Muscle layer of duodenum (tissue), 2 donors: Measurements from ENCODE around the gene UBAP2.

ENCODE experiments used
- H3K27ac ChIP-seq: one replicate; pipeline ENCODE4 v1.7.0; 2013; ENCODE audit warnings: mild to moderate bottlenecking, low read length
- H3K27me3 ChIP-seq: one replicate; pipeline ENCODE4 v1.7.0; 2013; ENCODE audit warnings: low read depth, mild to moderate bottlenecking, control low read depth, low read length
- H3K36me3 ChIP-seq, 2 donors: one replicate each; pipeline ENCODE4 v1.7.0; 2013; ENCODE audit warnings: low read length in 2 of 2, control low read depth in 1 of 2, mild to moderate bottlenecking in 1 of 2; ENCODE audit not compliant: insufficient read depth in 2 of 2, control insufficient read depth in 1 of 2
- H3K4me1 ChIP-seq, 2 donors: one replicate each; pipeline ENCODE4 v1.7.0; 2013; ENCODE audit warnings: low read length in 2 of 2, mild to moderate bottlenecking in 2 of 2, control low read depth in 1 of 2, moderate library complexity in 1 of 2; ENCODE audit not compliant: insufficient read depth in 2 of 2, control insufficient read depth in 1 of 2
- H3K4me3 ChIP-seq, 2 donors: one replicate each; pipeline ENCODE4 v1.7.0; 2013; ENCODE audit warnings: low read length in 2 of 2, low read depth in 1 of 2, mild to moderate bottlenecking in 1 of 2
- H3K9me3 ChIP-seq, 2 donors: one replicate each; pipeline ENCODE4 v1.7.0; 2013; ENCODE audit warnings: low read length in 2 of 2, control low read depth in 1 of 2, mild to moderate bottlenecking in 1 of 2; ENCODE audit not compliant: control insufficient read depth in 1 of 2
- donor health status: healthy.

The UBAP2 gene

DNA sequence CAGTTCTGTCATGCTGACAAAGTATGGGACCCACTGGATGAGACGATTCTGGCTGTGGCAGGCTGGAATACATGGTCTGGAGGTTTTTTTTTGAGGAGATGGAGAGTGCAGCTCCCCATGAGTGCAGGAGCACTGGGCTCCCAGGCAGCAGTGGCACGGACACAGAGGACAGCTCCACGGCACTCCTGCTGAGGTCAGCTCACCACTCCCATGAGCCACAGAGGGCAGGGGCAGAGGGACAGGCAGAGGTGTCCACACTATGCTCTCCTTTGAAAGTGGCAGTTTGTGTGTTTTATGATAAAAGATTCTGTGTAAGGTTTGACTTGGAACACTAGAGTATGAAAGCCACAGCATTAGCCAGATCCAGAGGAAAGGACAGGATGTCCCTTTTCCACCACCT, 117.4 kb downstream of the UBAP2 start:
- Histone ChIP-seq H3K4me1 (peaks cover 0 to 4% of the 10 kb centered on the region in 2 donors), H3K36me3 (peaks cover 65 to 71% of the 10 kb centered on the region in 2 donors), H3K27me3 (no peaks in the 10 kb centered on the region)

DNA sequence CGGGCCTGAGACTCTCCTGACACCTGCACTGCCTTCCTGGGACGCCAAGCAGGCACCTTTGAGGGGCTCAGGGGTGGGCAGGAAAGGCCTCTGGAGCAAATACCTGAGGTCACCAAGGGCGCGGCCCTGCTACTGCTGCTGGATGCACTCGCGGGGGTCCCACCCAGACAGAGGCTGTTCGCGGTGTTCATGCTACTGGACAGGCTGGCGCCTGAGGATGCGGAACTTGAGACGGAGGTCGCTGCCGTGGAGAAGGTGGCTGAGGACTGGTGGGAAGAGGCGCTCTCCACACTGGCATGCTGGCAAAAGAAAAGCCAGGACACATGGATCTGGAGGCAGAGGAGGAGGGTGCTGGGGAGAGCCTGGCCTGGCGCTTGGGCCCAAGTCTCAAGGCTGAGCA, 121.0 kb downstream of the UBAP2 start:
- H3K27me3 ChIP-seq = no peaks in the 10 kb centered on the region
- H3K9me3 ChIP-seq = no peaks in the 10 kb centered on the region
- H3K27ac ChIP-seq = no peak overlapping the region
- no peak overlapping the region for H3K4me3 ChIP-seq
- peaks cover 0 to 15% of the 10 kb centered on the region in 2 donors for H3K4me1 ChIP-seq
- H3K36me3 ChIP-seq = peaks cover 54 to 75% of the 10 kb centered on the region in 2 donors

More for the DNA sequence above, 117.4 kb downstream of the UBAP2 start:
- Histone ChIP-seq H3K27ac (no peak overlapping the region), H3K9me3 (no peaks in the 10 kb centered on the region), H3K4me3 (no peak overlapping the region)

DNA sequence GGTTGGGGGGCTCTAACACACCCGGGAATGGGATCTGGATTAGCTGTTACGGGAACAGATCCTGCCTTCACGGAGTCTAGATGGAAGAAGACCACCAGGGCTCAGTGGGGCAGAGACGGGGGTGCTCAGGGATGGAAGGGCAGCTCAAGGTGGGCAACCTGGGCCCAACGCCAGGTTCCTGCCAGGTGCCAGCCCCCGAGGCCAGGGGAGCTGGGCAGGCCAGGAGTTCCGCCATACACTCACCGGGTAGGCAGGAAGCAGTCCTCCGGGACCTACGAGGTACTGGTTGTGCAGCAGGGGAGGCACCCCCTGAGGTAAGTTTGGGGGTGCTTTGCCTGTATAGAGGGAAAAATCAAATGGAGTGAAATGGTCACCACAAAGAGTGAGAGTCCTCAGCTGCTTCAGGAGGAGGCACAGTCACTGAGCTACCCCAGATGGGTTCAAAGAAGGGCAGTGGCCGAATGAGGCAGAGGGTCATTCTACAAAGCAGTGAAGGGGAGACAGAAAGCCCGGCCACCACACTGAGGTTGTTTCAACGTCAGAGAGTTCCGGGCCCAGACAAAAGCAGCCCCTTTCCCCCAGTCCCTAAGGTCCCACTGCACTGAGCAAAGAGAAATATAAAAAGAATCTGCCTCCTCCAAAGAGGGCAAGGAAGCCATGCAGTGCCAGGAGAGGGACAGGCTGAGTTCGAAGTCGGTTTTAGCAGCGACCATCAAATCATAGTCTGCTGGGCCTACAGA, 121.8 kb downstream of the UBAP2 start:
- H3K9me3 ChIP-seq = no peaks in the 10 kb centered on the region
- no peaks in the 10 kb centered on the region for H3K27me3 ChIP-seq
- H3K36me3 ChIP-seq = peaks cover 54 to 75% of the 10 kb centered on the region in 2 donors
- H3K4me3 ChIP-seq = no peak overlapping the region
- H3K27ac ChIP-seq = no peak overlapping the region
- peaks cover 0 to 15% of the 10 kb centered on the region in 2 donors for H3K4me1 ChIP-seq

DNA sequence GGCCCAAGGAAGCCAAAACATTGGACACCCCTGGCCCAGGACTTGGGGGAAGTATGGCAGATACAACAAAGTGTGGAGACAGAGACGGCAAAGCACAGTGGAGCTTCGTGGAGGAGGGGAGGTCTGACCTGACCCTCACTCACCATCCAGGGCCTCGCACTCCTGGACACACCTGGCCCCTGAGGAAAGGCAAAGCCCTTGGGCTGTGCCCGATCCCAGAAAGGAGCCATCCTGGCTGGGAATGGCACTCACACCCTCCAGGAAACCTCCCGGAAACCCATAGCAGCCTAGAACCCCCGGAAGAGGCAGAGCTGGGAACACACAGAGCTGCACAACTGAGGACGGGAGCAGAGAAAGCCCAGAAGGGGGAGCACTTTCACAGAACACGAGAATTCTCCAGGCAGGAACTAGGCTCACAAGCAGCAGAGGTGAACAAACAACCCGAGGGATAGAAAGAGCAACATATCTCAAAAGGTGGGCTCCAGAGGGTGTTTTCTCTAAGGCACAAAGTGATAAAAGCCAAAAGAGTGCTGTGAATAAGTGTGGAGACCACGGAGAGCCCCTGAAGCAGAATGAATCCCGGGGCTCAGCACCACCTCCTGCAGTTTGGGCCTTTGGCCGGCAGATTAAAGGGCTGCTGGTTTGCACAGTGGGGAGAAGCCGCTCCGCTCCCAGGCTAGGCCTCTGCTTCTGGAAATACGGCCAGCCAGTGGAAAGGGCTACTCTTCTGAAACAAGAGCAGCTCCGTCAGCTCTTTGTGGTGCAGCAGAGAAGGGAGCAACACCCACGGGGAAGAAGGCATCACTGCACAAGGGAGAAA, 123.5 kb downstream of the UBAP2 start:
- Histone ChIP-seq H3K36me3 (peaks cover 61 to 77% of the 10 kb centered on the region in 2 donors), H3K27me3 (no peaks in the 10 kb centered on the region), H3K9me3 (no peaks in the 10 kb centered on the region), H3K4me1 (peaks cover 0 to 15% of the 10 kb centered on the region in 2 donors), H3K4me3 (no peak overlapping the region), H3K27ac (no peak overlapping the region)

DNA sequence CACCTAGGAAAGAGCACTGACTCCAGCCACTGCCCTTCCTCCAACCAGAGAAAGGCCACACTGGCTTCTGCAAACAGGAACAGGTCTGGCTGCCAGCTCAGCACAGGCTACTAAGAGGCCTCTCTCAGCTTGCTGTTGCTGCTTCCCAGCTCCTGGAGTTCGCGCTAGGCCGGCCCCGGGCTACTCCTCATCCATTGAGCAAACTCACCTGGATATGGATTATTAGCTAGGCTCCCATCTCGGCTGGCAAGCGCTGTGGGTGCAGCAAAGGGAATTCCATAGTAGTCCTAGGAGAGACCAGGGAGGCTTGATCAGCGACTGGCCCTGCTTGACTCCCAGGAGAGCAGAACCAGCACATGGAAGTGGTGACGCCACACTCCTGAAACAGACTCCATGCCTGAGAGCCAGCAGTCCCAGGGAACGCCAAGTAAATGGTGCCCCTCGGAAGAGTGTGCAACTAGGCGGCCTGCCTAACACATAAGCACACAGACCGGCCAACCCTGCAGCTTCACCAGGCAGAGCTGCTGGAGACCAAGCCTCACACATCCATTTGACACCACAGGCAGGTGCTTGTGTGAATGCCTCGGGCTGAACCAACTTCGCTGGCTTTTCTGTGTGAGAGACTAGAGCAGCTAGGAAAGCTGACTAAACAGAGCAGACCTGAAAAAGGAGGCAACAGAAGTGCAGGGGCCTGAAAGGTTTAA, 124.5 kb downstream of the UBAP2 start:
- H3K27me3 ChIP-seq = no peaks in the 10 kb centered on the region
- peaks cover 69 to 83% of the 10 kb centered on the region in 2 donors for H3K36me3 ChIP-seq
- peaks cover 0 to 15% of the 10 kb centered on the region in 2 donors for H3K4me1 ChIP-seq
- H3K9me3 ChIP-seq = no peaks in the 10 kb centered on the region
- no peak overlapping the region for H3K4me3 ChIP-seq
- H3K27ac ChIP-seq = no peak overlapping the region

DNA sequence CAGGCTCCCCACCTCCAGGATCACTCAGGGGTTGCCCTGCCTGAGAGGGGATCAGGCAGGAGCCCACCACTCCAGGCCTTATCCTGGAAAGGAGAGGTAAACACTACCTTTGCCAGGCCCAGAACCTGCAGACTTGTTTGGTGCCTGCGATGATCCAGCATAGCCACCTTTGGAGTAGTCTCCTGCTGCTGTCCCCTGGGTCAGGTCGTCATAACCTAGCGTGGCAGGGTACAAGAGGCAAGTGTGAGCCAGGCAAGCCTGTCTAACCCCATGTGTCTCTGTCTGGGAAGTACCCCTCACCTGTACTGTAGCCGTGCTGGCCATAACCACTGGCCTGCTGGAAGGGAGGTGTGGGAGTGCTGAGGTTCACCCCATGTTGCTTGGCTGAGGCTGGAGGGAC, 125.6 kb downstream of the UBAP2 start:
- Histone ChIP-seq H3K27me3 (no peaks in the 10 kb centered on the region), H3K36me3 (peaks cover 68 to 83% of the 10 kb centered on the region in 2 donors), H3K4me3 (no peak overlapping the region), H3K27ac (no peak overlapping the region), H3K9me3 (no peaks in the 10 kb centered on the region), H3K4me1 (peaks cover 0 to 15% of the 10 kb centered on the region in 2 donors)

DNA sequence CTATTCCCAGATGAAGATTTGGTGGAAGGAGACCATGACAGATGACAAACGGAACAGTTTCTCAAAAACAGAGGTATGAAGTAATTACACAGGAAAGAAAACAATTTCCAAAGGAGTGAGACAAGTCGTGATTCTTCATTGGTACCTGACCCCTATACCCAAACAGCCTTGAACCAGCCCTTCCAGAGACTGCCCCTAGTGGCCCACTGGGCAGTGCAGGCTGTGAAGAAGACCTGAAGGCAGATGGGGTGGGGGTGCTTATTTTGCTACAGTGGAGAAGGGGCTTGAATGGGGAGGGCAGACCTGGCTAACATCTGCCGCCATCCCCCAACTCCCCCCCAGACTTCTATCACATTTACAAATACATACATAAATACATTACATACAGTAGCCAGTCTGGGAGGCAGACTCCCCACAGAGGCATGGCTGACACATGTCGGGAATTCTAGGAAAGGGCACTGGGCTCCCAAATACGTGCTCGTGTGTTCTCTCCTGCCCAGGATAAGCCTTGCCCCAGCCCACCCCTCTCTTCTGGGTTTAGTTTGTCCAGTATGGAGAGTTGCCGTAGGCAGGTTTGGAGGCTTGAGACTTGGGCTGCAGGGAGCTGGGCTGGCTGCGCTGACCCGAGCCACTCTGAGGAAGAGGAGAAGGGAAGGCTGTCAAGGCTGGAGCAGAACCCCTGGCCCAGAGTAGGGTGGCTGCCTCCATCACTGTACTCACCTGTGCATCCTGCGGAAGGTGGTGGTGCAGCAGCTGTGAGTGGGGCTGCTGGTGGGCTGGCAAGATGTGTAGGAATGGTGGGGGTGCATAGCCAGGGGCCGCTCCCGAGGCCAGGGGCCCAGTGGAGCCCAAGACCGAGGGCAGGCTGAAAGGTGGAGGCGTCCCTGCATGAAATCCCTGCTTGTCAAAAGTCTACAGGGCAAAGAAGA, 126.5 kb downstream of the UBAP2 start:
- Histone ChIP-seq H3K36me3 (peaks cover 70 to 82% of the 10 kb centered on the region in 2 donors), H3K4me3 (no peak overlapping the region), H3K9me3 (no peaks in the 10 kb centered on the region), H3K27me3 (no peaks in the 10 kb centered on the region), H3K4me1 (peaks cover 0 to 15% of the 10 kb centered on the region in 2 donors), H3K27ac (no peak overlapping the region)

DNA sequence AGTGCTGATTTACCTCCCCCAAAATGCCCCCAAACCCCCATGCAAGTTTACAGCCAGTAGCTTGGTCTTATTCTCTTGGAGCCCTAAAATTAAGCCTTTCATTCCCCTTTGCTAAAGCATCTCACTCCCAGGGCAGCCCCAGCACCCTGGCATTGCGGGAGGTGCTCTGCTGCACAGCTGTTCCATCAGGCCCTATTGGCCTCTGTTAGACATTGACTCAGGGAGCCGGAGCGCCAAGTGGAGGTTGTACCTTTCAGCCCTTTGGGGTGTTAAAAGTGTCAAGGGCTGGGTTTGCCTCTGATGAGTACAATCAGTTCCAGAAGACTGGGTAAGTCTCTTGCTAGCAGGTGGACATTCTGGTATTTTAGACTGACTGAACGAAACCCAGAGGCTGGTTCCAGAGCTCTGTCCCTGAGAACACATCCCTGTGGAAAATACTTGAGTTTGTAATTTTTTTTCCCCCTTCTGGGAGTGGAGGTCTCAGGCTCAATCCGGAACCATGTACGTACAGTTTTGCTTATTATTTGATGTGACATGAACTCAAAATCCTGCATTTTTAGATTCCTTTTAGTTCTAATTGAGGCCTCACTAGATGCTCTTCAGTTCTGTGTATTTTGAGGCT, 129.3 kb downstream of the UBAP2 start:
- Histone ChIP-seq H3K9me3 (no peaks in the 10 kb centered on the region), H3K4me3 (no peak overlapping the region), H3K27me3 (no peaks in the 10 kb centered on the region), H3K27ac (no peak overlapping the region), H3K36me3 (peaks cover 66 to 68% of the 10 kb centered on the region in 2 donors), H3K4me1 (no peaks in the 10 kb centered on the region)

DNA sequence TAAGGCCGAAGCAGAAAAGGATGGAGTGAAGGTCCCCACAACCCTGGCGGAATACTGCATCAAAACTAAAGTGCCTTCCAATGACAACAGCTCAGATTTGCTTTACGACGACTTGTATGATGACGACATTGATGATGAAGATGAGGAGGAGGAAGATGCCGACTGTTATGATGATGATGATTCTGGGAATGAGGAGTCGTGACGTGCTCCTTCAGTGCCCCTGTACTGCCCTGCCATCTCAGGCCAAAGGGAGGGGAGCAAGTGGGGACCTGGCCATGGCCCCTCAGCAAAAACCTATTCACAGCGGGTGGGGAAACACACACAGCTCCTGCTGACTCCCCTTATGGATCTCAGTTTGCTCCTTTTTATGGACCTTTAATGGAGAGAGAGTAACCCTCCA, 131.7 kb downstream of the UBAP2 start:
- Histone ChIP-seq H3K36me3 (peaks cover 52 to 59% of the 10 kb centered on the region in 2 donors), H3K4me3 (no peak overlapping the region), H3K9me3 (no peaks in the 10 kb centered on the region), H3K27me3 (no peaks in the 10 kb centered on the region), H3K27ac (no peak overlapping the region), H3K4me1 (no peaks in the 10 kb centered on the region)

DNA sequence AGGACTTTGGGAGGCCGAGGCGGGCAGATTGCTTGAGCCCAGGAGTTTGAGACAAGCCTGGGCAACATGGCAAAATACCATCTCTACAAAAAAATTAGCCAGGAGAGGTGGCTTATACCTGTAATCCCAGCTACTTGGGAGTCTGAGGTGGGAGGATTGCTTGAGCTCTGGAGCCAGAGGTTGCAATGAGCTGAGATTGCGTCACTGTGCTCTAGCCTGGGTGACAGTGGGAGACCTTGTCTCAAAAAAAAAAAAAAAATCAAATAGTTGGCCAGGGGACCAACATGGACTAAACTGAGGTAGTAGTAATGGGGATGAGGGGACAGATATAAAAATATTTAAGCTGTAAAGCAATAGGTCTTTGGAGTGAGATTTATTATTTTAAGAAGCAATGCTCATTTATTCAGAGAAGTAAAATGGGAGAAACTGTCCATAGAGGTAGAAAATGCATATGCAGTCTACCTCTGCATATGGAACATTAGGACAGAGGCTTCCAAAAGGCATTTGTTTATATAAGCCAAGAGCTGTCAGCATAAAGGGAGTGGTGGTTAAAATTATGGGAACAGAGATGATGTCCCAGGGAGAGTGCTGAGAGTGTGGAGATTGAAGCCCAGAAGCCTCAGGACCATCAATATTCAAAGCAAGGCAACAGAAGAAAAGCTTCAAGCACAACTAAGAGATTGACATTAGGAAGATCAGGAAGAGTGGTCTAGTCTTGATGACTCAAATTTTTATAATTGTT, 133.6 kb downstream of the UBAP2 start:
- Histone ChIP-seq H3K4me3 (no peak overlapping the region), H3K36me3 (peaks cover 39 to 46% of the 10 kb centered on the region in 2 donors), H3K4me1 (no peaks in the 10 kb centered on the region)

More for the DNA sequence above, 133.6 kb downstream of the UBAP2 start:
- H3K9me3 ChIP-seq = no peaks in the 10 kb centered on the region
- H3K27me3 ChIP-seq = no peaks in the 10 kb centered on the region
- no peak overlapping the region for H3K27ac ChIP-seq
